ENCODE measurements around the gene ACSF2.

ACSF2 gene

GRCh38 chr17:50478391-50479381 lies 52.7 kb downstream of the ACSF2 start, which contains the start of gene RSAD1:
Gene RSAD1, plus strand, starts transcription at chr17:50478860. Its CDS starts 25 bp downstream, at chr17:50478885.
- Histone ChIP-seq H3K79me2 (ENCODE audit: insufficient read depth, low read length) (no peaks in the 10 kb centered on the region), H3K4me3 (ENCODE audit: insufficient read depth, low read length, poor library complexity, severe bottlenecking) (peak within 1 kb of the TSS; percentile 79), H3K9me2 (replicated peaks; ENCODE audit: insufficient read depth, low read length) (no peaks in the 10 kb centered on the region), H3K36me3 (ENCODE audit: low read length) (no peaks in the 10 kb centered on the region), H2AFZ (ENCODE audit: low read depth, low read length, severe bottlenecking) (peak within 1 kb of the TSS; percentile 96), H3K9me3 (ENCODE audit: insufficient read depth, low read length) (no peaks in the 10 kb centered on the region), H3K9ac (ENCODE audit: low read length) (peak within 1 kb of the TSS; percentile 78), H3K27ac (ENCODE audit: low read depth, low read length) (peak within 1 kb of the TSS; percentile 70), H3K27me3 (ENCODE audit: low read length) (no peaks in the 10 kb centered on the region), H4K20me1 (ENCODE audit: low read depth, low read length) (no peaks in the 10 kb centered on the region), H3F3A (ENCODE audit: insufficient read depth) (peaks cover 24% of the 10 kb centered on the region), H3K4me2 (ENCODE audit: low read depth, low read length, poor library complexity, severe bottlenecking) (peak within 1 kb of the TSS; percentile 98)
- TF ChIP-seq EZH2phosphoT487 (conservative IDR thresholded peaks at IDR 0.05; ENCODE audit: low read length) (no peak), CTCF (IDR thresholded peaks at IDR 0.05; ENCODE audit: insufficient read depth, low read length, poor library complexity, severe bottlenecking) (peak; percentile 80)

GRCh38 chr17:50479522-50480141 lies 53.6 kb downstream of the ACSF2 start:
- Histone ChIP-seq H3K9ac (ENCODE audit: low read length) (peak overlapping the region; percentile 78), H3K27ac (ENCODE audit: low read depth, low read length) (peak overlapping the region; percentile 70)

GRCh38 chr17:50480142-50480764 lies 54.2 kb downstream of the ACSF2 start:
- peak overlapping the region; percentile 79 for H3K4me3 ChIP-seq (ENCODE audit: insufficient read depth, low read length, poor library complexity, severe bottlenecking)
- H3F3A ChIP-seq (ENCODE audit: insufficient read depth): peaks cover 24% of the 10 kb centered on the region
- peak overlapping the region; percentile 78; the same call in 1 of the 2 replicates for H3K9ac ChIP-seq (ENCODE audit: low read length)
- no peaks in the 10 kb centered on the region for H3K9me3 ChIP-seq (ENCODE audit: insufficient read depth, low read length)
- H2AFZ ChIP-seq (ENCODE audit: low read depth, low read length, severe bottlenecking): no peak overlapping the region
- H3K27me3 ChIP-seq (ENCODE audit: low read length): no peaks in the 10 kb centered on the region
- H3K36me3 ChIP-seq (ENCODE audit: low read length): no peaks in the 10 kb centered on the region
- no peaks in the 10 kb centered on the region for H3K79me2 ChIP-seq (ENCODE audit: insufficient read depth, low read length)
- H4K20me1 ChIP-seq (ENCODE audit: low read depth, low read length): no peaks in the 10 kb centered on the region
- no peaks in the 10 kb centered on the region for H3K9me2 ChIP-seq (replicated peaks; ENCODE audit: insufficient read depth, low read length)
- H3K4me2 ChIP-seq (ENCODE audit: low read depth, low read length, poor library complexity, severe bottlenecking): peak overlapping the region; percentile 98
- no peak overlapping the region for H3K27ac ChIP-seq (ENCODE audit: low read depth, low read length)
- TF ChIP-seq EZH2phosphoT487 (conservative IDR thresholded peaks at IDR 0.05; ENCODE audit: low read length) (no peak), CTCF (IDR thresholded peaks at IDR 0.05; ENCODE audit: insufficient read depth, low read length, poor library complexity, severe bottlenecking) (no peak)

More at GRCh38 chr17:50479522-50480141, 53.6 kb downstream of the ACSF2 start:
- peak overlapping the region; percentile 96 for H2AFZ ChIP-seq (ENCODE audit: low read depth, low read length, severe bottlenecking)
- TF ChIP-seq CTCF (IDR thresholded peaks at IDR 0.05; ENCODE audit: insufficient read depth, low read length, poor library complexity, severe bottlenecking) (peak; percentile 43), EZH2phosphoT487 (conservative IDR thresholded peaks at IDR 0.05; ENCODE audit: low read length) (no peak)
- H3F3A ChIP-seq (ENCODE audit: insufficient read depth): peaks cover 24% of the 10 kb centered on the region
- H3K27me3 ChIP-seq (ENCODE audit: low read length): no peaks in the 10 kb centered on the region
- H3K4me3 ChIP-seq (ENCODE audit: insufficient read depth, low read length, poor library complexity, severe bottlenecking): peak overlapping the region; percentile 79
- H3K9me3 ChIP-seq (ENCODE audit: insufficient read depth, low read length): no peaks in the 10 kb centered on the region
- no peaks in the 10 kb centered on the region for H3K36me3 ChIP-seq (ENCODE audit: low read length)
- no peaks in the 10 kb centered on the region for H4K20me1 ChIP-seq (ENCODE audit: low read depth, low read length)
- H3K79me2 ChIP-seq (ENCODE audit: insufficient read depth, low read length): no peaks in the 10 kb centered on the region
- no peaks in the 10 kb centered on the region for H3K9me2 ChIP-seq (replicated peaks; ENCODE audit: insufficient read depth, low read length)
- peak overlapping the region; percentile 98 for H3K4me2 ChIP-seq (ENCODE audit: low read depth, low read length, poor library complexity, severe bottlenecking)

Data from SU-DHL-6 (cell line).